ENCODE data around the gene ATG12. TPM values are rescaled to one million over a fixed set of nuclear protein-coding genes. Genes with fewer than 3 reads are reported as not detected.
A peak's percentile ranks its signal among the peaks of the same experiment; 100 is the strongest.
"Not testable (repeated sequence)": the region's sequence is repeated elsewhere in the genome, so short reads cannot be mapped to it uniquely, and the experiment has no call there.

ATG12 gene
- total RNA-seq, 4 donors from 2014 or later, result 27.4 to 118 (median 63.7) TPM

DNA sequence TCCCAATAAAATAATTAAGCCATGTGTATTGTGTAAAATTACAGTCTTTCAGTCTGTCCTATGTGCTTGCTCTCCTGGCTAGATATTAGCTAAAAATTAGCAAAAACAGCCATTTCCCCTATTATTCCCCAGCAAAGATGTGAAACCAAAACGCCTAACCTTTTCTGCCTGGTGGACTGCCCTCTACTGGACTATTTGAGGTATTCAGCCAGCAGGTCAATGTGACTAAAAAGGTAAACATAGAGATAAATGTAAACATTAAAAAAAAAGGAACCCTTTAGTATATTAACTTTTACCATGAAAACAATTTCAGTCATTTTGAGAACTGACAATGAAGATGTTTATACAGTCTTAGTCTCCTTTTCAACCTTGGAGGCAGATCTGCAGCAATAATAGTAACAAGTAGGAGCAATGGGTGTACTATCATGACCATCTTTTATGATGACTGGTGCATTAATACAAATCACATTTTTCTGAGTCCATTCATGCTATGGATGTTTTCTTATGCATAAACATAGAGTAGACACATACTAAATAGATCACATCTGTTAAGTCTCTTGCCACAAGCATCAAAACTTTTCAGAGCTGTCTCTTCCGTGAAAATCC is 10.1 kb downstream of the ATG12 start:
- intact Hi-C loops (cut with DNase I; ENCODE audit: low total_unique reads), result no loop called here
- DNase-seq, result no peak

GRCh38 chr5:115829913-115830312 is 11.5 kb downstream of the ATG12 start:
- H3K9me3 ChIP-seq, result no peaks in the 10 kb centered on the region
- H3K4me3 ChIP-seq, result no peak overlapping the region
- DNase-seq, result no peak
- intact Hi-C loops (cut with DNase I; ENCODE audit: low total_unique reads), result no loop called here
- H3K27ac ChIP-seq, result no peak overlapping the region
- H3K27me3 ChIP-seq, result no peaks in the 10 kb centered on the region
- no peaks in the 10 kb centered on the region for H3K36me3 ChIP-seq
- TF ChIP-seq CTCF (IDR thresholded peaks at IDR 0.05) (no peak), POLR2A (IDR thresholded peaks at IDR 0.05) (no peak)
- no peaks in the 10 kb centered on the region for H3K4me1 ChIP-seq

More for the DNA sequence above, 10.1 kb downstream of the ATG12 start:
- TF ChIP-seq POLR2A (IDR thresholded peaks at IDR 0.05), result no peak
- peak; percentile 43 to 62 (median 52) for TF ChIP-seq CTCF (IDR thresholded peaks at IDR 0.05)
- no peak overlapping the region for H3K4me3 ChIP-seq
- H3K4me1 ChIP-seq, result no peaks in the 10 kb centered on the region
- H3K27ac ChIP-seq, result no peak overlapping the region
- no peaks in the 10 kb centered on the region for H3K9me3 ChIP-seq
- no peaks in the 10 kb centered on the region for H3K27me3 ChIP-seq
- no peaks in the 10 kb centered on the region for H3K36me3 ChIP-seq

DNA sequence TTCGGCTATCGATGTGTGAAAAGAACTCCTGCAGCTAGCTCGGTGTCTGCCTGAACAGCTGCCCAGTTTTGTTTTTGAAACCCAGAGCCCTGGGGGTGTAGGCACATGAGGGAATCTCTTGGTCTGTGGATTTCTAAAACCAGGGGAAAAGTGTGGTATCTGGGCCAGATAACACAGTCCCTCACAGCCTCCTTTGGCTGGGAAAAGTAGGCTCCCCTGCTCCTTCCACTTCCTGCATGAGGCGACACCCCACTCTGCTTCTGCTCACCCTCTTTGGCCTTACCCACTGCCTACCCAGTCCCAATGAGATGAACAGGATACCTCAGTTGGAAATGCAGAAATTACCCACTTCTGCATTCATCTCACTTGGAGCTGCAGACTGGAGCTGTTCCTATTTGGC is 15.4 kb downstream of the ATG12 start:
- H3K27ac ChIP-seq, result no peak overlapping the region
- H3K36me3 ChIP-seq, result no peaks in the 10 kb centered on the region
- H3K9me3 ChIP-seq, result no peaks in the 10 kb centered on the region
- no peak overlapping the region for H3K4me3 ChIP-seq
- TF ChIP-seq POLR2A (IDR thresholded peaks at IDR 0.05) (no peak), CTCF (IDR thresholded peaks at IDR 0.05) (no peak)
- intact Hi-C loops (cut with DNase I; ENCODE audit: low total_unique reads), result no loop called here
- no peaks in the 10 kb centered on the region for H3K27me3 ChIP-seq
- H3K4me1 ChIP-seq, result no peaks in the 10 kb centered on the region
- DNase-seq, result no peak

DNA sequence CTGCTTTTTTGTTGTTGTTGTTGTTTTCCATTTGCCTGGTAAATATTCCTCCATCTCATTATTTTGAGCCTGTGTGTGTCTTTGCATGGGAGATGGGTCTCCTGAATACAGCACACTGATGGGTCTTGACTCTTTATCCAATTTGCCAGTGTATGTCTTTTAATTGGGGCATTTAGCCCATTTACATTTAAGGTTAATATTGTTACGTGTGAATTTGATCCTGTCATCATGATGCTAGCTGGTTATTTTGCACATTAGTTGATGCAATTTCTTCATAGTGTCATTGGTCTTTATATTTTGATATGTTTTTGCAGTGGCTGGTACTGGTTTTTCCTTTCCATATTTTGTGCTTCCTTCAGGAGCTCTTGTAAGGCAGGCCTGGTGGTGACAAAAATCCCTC is 16.4 kb downstream of the ATG12 start:
- H3K27me3 ChIP-seq; H3K4me3 ChIP-seq; DNase-seq; H3K36me3 ChIP-seq; H3K4me1 ChIP-seq; intact Hi-C loops (cut with DNase I; ENCODE audit: low total_unique reads); H3K27ac ChIP-seq; H3K9me3 ChIP-seq: not testable (repeated sequence)

GRCh38 chr5:115820846-115821245 is 20.5 kb downstream of the ATG12 start:
- Histone ChIP-seq H3K4me3 (no peak overlapping the region), H3K27ac (no peak overlapping the region), H3K4me1 (no peaks in the 10 kb centered on the region), H3K27me3 (no peaks in the 10 kb centered on the region), H3K9me3 (no peaks in the 10 kb centered on the region), H3K36me3 (no peaks in the 10 kb centered on the region)
- no peak for DNase-seq
- TF ChIP-seq CTCF (IDR thresholded peaks at IDR 0.05), result no peak
- no peak for TF ChIP-seq POLR2A (IDR thresholded peaks at IDR 0.05)
- intact Hi-C loops (cut with DNase I; ENCODE audit: low total_unique reads), result no loop called here

DNA sequence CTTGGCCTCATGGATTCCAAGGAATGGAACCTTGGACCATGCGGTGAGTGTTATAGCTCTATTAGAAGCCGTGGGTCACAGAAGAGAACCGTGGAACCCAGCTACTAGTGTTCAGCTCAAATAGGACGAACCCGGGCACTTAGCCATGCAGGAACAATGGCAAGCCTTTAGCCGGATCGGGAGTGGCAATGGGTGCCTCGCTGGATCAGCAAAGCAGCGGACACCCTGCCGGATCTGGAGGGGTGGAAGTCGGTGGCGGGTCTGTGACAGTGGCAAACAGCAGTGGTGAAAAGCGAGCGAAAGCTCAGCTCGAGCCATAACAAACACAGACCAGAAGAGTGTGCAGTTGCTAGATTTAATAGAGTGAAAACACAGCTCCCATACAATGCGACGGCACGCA is 22.5 kb downstream of the ATG12 start:
- H3K36me3 ChIP-seq, result no peaks in the 10 kb centered on the region
- no peaks in the 10 kb centered on the region for H3K9me3 ChIP-seq
- no peaks in the 10 kb centered on the region for H3K27me3 ChIP-seq
- no peak for DNase-seq
- H3K4me1 ChIP-seq, result no peaks in the 10 kb centered on the region
- no peak overlapping the region for H3K27ac ChIP-seq
- intact Hi-C loops (cut with DNase I; ENCODE audit: low total_unique reads), result no loop called here
- TF ChIP-seq CTCF (IDR thresholded peaks at IDR 0.05) (no peak), POLR2A (IDR thresholded peaks at IDR 0.05) (no peak)
- no peak overlapping the region for H3K4me3 ChIP-seq

All from uterus (tissue), 4 donors.